Measurements from ENCODE around the gene SLC12A2. TPM values are rescaled to one million over a fixed set of nuclear protein-coding genes. Genes with fewer than 3 reads are reported as not detected.

Gene SLC12A2
- polyA plus RNA-seq, 1 donor from 2014 or later, result 28.6 TPM

DNA sequence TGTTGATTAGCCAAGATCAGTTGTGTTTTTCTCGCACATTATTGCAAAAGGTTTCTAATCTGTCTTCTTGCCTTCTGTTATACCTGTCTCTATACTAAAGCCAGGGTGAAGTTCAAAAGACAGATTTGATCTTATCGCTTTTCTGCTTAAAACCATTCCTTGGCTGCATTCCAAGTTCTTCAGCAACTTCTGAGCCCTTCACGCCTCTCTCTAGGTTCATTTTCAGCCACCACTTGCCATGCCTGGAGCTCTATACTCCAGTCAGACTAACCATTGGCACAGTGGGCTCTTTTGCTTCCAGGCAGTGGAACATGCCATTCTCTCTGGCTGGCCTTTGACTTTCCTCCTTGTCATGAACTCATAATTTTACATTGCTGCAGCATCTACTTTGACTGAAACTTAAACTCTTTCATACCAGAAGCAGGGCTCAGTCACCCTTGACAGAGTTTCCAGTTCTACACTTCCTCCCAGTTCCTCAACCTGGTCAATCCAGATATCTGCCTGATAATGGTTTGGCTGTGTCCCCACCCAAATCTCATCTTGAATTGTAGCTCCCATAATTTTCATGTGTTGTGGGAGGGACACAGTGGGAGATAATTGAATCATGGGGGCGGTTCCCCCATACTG is 114.4 kb downstream of the SLC12A2 start:
- no peaks in the 10 kb centered on the region for H3K9me3 ChIP-seq (ENCODE audit: low read length)
- TF ChIP-seq CTCF (IDR thresholded peaks at IDR 0.05; ENCODE audit: poor library complexity, severe bottlenecking) (no peak), RAD21 (conservative IDR thresholded peaks at IDR 0.05) (no peak), EZH2 (IDR thresholded peaks at IDR 0.05; ENCODE audit: borderline replicate concordance, insufficient read depth, low read length, poor library complexity, severe bottlenecking) (no peak), POLR2AphosphoS5 (IDR thresholded peaks at IDR 0.05) (no peak), EP300 (conservative IDR thresholded peaks at IDR 0.05; ENCODE audit: poor library complexity, severe bottlenecking) (no peak), SMC3 (conservative IDR thresholded peaks at IDR 0.05; ENCODE audit: poor library complexity) (no peak), TAF1 (IDR thresholded peaks at IDR 0.05; ENCODE audit: low read depth) (no peak), MXI1 (conservative IDR thresholded peaks at IDR 0.05; ENCODE audit: poor library complexity, severe bottlenecking) (no peak)
- H3K36me3 ChIP-seq (ENCODE audit: insufficient read depth, low read length), result no peaks in the 10 kb centered on the region
- H2AFZ ChIP-seq (ENCODE audit: low read depth, low read length), result no peak overlapping the region
- no peaks in the 10 kb centered on the region for H3K79me2 ChIP-seq (replicated peaks; ENCODE audit: insufficient read depth, low read length)
- H3F3A ChIP-seq (ENCODE audit: insufficient read depth, low read length, poor library complexity, severe bottlenecking), result no peaks in the 10 kb centered on the region
- no peak overlapping the region for H3K4me2 ChIP-seq (ENCODE audit: low read length)
- no peaks in the 10 kb centered on the region for H3K9me2 ChIP-seq (ENCODE audit: insufficient read depth, low read length)
- H3K27ac ChIP-seq (ENCODE audit: low read length), result no peak overlapping the region
- H3K27me3 ChIP-seq (ENCODE audit: insufficient read depth, low read depth, low read length), result no peaks in the 10 kb centered on the region
- H4K20me1 ChIP-seq (ENCODE audit: insufficient read depth), result no peaks in the 10 kb centered on the region
- H3K9ac ChIP-seq (ENCODE audit: low read length), result no peak overlapping the region
- H3K4me3 ChIP-seq (ENCODE audit: low read length), result no peak overlapping the region

DNA sequence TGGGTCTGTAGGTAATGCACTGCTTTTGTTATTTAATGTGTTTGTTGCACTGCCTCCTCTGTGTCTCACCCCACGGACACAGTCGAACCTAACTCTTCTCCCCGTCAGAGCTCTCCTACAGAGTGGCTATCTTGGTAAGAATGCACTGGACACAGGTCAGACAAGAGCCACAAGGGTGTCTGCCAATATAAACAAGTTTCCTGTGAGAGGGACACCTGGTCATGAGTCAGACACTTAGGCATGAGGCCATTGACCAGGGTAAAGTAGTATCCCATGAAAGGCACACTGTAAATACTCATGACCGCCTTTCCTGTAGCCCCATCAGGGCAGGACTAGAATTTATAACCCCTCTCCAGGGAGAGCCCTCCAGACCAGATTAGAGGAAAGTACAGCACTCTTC is 115.5 kb downstream of the SLC12A2 start:
- H2AFZ ChIP-seq (ENCODE audit: low read depth, low read length), result no peak overlapping the region
- TF ChIP-seq SMC3 (conservative IDR thresholded peaks at IDR 0.05; ENCODE audit: poor library complexity), result no peak
- no peak for TF ChIP-seq CTCF (IDR thresholded peaks at IDR 0.05; ENCODE audit: poor library complexity, severe bottlenecking)
- no peak for TF ChIP-seq EP300 (conservative IDR thresholded peaks at IDR 0.05; ENCODE audit: poor library complexity, severe bottlenecking)
- no peak for TF ChIP-seq EZH2 (IDR thresholded peaks at IDR 0.05; ENCODE audit: borderline replicate concordance, insufficient read depth, low read length, poor library complexity, severe bottlenecking)
- TF ChIP-seq TAF1 (IDR thresholded peaks at IDR 0.05; ENCODE audit: low read depth), result no peak
- TF ChIP-seq MXI1 (conservative IDR thresholded peaks at IDR 0.05; ENCODE audit: poor library complexity, severe bottlenecking), result no peak
- no peak for TF ChIP-seq REST (IDR thresholded peaks at IDR 0.05; ENCODE audit: borderline replicate concordance)
- TF ChIP-seq POLR2AphosphoS5 (IDR thresholded peaks at IDR 0.05), result no peak
- no peak for TF ChIP-seq RAD21 (conservative IDR thresholded peaks at IDR 0.05)
- no peak overlapping the region for H3K27ac ChIP-seq (ENCODE audit: low read length)

More for the DNA sequence above, 115.5 kb downstream of the SLC12A2 start:
- Histone ChIP-seq H3K4me3 (ENCODE audit: low read length) (no peak overlapping the region), H3K9me3 (ENCODE audit: low read length) (no peaks in the 10 kb centered on the region), H3F3A (ENCODE audit: insufficient read depth, low read length, poor library complexity, severe bottlenecking) (no peaks in the 10 kb centered on the region), H4K20me1 (ENCODE audit: insufficient read depth) (no peaks in the 10 kb centered on the region), H3K27me3 (ENCODE audit: insufficient read depth, low read depth, low read length) (no peaks in the 10 kb centered on the region), H3K9me2 (ENCODE audit: insufficient read depth, low read length) (no peaks in the 10 kb centered on the region), H3K79me2 (replicated peaks; ENCODE audit: insufficient read depth, low read length) (no peaks in the 10 kb centered on the region), H3K4me2 (ENCODE audit: low read length) (no peak overlapping the region), H3K9ac (ENCODE audit: low read length) (no peak overlapping the region), H3K36me3 (ENCODE audit: insufficient read depth, low read length) (no peaks in the 10 kb centered on the region)

Measured in neural cell (in vitro differentiated cells).